HL-60/S4 treated with phorbol 12-myristate 13-acetate at 8.2 ng/mL for 4 days and 3 days (cell line): ENCODE measurements around the gene PRMT7.

Experiments
- in situ Hi-C: fragments of 300-500 bp; cut with MboI; formaldehyde crosslinking; loops from 2 replicates; pipeline ENCODE4 v1.15.0; 2022; ENCODE audit warnings: low sequenced_read_pairs

Gene PRMT7

DNA sequence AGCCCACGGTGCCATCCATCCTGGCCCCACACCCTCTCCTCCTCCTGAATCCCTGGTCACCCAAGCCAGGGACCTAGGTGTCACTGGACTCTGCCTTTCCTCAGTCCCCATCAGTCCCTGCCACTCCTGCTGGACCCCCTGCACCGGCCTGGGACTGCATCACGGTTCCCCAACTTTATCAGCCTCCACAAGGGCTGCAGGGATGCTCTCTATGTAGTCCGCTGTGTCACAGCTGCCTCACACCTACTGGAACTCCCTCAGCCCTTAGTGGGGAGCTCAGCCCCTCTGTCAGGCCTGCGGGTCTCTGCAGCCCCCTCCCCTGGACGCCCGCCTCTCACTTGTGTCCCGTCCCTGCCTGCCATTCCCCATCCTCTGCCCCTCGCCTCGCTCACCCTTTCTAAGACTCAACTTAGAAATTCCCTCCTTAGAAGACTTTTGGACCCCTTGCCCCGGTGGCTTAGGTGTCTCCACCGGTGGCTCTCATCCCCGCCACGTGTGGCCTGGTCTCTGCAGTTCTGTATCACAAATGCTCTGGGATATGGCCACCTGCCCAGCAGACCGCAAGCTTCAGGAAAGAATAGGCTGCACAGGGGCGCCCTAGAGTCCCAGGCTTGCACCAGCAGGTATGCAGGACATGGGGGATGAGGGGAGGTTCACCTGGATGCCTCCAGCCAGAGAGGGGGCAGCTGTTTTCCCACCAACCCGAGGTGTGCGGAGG is 62.9 kb downstream of the PRMT7 start:
- in situ Hi-C loops, result no loop called here

DNA sequence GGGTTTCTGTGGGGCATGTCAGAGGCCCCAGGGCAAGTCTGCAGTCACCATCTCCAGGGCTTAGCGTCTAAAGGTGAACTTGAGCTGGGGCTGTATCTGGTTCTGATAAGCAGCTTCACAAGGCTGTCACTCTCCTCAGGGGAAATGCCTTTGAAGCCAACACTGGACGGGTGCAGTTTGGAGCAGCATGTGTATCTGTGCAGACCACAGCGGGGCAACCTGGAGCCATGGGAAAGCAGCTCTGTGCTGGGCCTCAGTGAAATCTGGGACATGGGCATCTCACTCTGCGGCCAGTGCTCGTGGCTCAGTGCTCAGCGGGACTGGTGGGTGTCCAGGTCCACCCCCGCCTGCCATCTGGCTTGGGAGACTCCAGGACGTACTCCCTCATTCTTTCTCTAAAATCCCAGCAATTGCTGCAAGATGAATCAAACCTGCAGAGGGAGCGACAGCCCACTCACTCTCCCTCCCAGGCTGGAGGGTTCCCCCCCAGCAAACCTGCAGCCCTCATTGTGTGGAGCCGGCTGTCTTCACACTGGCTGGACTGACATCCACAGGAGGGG is 63.5 kb downstream of the PRMT7 start:
- in situ Hi-C loops, result no loop called here

DNA sequence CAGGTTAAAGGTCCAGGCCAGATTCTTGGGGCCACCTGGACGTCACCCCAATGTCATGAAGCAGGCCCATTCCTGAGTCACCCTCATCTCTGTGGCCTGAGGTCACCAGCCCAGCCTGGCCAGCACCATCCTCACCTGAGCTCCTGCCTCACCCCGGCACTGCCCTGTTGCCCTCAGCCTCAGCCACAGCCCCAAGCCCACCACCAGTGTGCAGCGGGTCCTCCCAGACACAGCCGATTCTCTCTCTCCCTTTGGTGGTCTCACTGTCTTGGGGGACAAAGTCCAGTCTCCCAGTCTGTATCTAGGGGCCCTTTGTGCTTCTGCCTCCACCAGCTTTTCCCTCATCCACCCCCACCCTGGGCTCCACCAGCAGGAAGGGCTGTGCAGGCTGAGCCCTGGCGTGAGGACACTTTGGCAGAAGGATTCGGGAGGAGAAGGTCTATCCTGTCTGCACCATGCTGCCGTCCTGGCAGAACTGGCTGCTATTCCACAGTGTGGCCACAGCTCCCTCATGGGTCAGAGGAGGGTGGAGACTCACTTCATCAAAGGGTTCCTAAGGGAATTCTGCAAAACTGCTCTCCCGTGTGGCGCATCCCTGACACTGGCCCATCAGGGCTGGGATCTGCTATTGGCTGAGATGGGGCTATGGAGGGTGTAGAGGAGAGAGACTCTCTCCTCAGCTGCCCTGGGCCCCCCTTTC is 64.3 kb downstream of the PRMT7 start:
- in situ Hi-C loops, result no loop called here

- in situ Hi-C loops, result no loop called here
Measured at GRCh38 chr16:68375801-68376536, 65.2 kb downstream of the PRMT7 start.

GRCh38 chr16:68376590-68376989 is 65.8 kb downstream of the PRMT7 start:
- in situ Hi-C loops, result no loop called here

GRCh38 chr16:68377221-68377620 is 66.4 kb downstream of the PRMT7 start:
- in situ Hi-C loops, result no loop called here

- in situ Hi-C loops, result no loop called here
Measured at GRCh38 chr16:68377667-68378393, 67.0 kb downstream of the PRMT7 start.

DNA sequence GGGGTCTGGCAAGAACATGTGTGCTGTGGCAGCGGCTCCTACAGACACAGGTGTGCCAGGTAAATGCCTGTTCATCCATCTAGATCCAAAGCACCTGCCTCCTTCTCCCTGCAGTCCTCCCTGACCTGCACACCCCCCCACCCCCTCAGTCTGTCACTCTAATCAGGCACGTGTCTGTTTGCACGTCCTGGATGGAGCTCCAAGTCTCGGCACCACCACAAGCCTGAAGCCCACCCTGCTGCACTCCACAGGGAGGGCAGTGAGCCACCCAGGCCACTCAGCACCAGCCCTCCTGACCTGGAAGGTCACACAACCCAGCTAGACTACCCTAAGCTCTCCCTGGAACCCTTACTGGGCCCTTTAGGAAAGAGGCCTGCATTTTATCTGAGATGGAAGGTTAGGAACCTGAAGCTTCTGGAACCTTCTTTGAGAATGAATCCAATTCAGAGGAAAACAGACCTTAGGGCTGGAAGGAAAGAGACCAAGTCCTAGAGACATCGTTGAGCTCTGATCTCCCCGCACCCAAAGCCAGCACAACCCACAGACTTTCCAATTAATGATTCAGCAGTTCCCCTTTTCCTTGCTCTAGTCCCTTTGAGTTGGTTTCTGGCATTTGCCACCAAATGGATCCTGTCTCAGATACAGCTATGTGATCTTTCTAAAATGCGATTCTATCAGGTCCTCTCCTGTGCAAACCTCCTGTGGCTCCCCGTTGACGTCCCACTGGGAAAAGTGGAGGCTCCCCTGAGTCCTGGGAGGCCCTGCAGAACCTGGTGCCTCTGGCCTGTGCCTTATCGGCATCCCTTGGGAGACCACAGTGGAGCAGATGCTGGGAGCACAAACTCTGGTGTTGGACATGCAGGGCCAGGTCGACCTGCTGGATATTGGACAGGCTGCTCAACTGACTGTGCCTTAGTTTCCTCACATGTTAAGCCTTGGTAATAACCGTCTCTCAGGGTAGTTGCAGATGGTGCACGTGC is 67.9 kb downstream of the PRMT7 start:
- in situ Hi-C loops, result no loop called here

DNA sequence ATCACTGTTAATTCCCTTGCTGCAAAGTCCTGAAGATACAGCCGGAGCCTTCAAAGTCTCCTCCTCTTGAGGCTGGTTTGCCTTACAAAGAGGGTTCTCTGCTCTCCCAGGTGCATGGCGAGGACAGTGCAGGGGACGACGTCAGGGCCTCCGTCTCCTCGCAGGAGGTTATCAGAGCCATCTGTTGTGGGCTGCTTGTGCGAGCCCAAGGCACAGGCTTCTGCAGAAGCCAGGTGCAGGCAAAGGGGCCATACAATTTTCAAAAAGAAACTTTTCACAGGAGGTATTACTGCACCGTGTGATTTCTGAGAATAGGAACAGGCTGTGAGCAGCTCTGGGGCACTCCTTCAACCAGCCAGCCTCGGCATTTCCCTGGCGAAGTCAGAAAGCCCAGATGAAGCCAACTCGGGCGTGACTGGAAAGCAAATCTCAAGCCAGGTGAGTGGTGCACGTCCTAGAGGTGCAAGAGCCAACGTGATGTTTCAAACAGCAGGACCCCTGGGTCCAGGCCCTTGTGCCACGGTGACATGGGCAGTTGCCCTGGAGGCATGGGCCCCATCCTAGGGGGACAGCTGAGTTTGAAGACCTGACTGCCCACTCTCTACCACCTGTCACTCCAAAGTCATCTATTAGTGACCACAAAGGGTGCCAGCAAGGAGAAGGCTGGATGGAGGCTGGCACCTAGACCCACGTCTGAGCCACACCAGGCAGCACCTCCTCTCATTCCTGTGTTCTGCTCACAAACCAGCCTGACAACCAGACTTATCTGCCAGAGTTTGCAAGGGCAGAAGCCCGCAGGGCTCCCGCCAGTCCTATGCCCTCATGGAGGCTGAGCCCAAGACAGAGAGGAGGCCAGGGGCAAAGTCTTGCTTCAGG is 68.9 kb downstream of the PRMT7 start:
- in situ Hi-C loops, result no loop called here

DNA sequence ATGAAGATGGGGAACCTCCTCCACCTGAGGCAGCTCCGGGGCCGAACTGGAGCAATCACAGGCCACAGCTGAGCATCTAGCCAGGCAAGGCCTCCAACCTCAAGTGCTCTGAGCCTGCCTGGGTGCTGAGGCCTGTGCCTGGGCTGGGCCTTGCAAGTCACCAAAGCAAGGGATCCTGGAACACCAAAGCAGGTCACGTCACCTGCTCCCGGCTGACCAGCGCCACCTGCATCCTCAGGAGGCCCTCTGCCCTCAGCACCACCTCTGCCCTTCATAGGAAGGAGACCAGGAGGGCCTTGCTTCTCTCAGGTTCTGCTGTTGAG is 69.5 kb downstream of the PRMT7 start:
- in situ Hi-C loops, result no loop called here

DNA sequence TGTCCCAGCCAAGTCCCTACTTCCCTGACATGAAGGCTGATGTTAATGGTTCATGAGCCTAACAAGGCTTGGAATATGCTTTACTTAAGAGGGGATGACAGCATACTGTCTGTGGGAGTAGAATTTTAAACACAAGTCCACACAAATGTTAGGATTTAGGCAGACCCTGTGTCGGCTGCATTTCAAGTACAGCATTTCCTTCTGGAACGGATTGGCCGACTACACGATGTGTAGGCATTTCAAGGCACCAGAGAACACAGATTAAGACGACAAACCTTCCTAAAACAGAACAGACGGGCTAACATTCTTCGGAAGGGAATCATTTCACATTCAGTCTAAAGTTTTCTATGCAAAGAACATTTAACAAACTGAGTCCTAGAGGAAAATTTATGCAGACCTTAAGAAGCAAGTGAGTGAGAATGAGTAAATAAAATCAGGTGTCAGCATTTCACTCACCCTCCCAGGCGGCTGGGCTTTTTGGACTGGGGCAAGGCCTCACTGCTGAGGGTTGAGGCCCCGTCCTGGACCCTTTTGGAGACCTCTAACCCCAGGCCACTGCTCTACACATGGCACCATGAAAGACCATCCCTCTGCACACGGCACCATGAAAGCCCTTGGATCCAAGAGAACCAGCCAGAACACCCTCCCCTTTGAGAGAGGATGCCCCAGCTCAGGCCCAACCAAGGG is 70.0 kb downstream of the PRMT7 start:
- in situ Hi-C loops, result no loop called here

- in situ Hi-C loops, result no loop called here
Measured at GRCh38 chr16:68381363-68381724, 70.5 kb downstream of the PRMT7 start.

GRCh38 chr16:68382296-68382718 is 71.5 kb downstream of the PRMT7 start:
- in situ Hi-C loops, result no loop called here

GRCh38 chr16:68383858-68384257 is 73.0 kb downstream of the PRMT7 start:
- in situ Hi-C loops, result no loop called here

GRCh38 chr16:68384288-68385161 is 73.7 kb downstream of the PRMT7 start:
- in situ Hi-C loops, result no loop called here

- in situ Hi-C loops, result no loop called here
Measured at GRCh38 chr16:68385371-68385770, 74.6 kb downstream of the PRMT7 start.

- in situ Hi-C loops, result no loop called here
Measured at GRCh38 chr16:68386628-68387027, 75.8 kb downstream of the PRMT7 start.
